Spinal cord (tissue), 10 donors: ENCODE data around the gene CFD. TPM values are rescaled to one million over a fixed set of nuclear protein-coding genes. Genes with fewer than 3 reads are reported as not detected.
A peak's percentile ranks its signal among the peaks of the same experiment; 100 is the strongest.
"Not testable (repeated sequence)": the region's sequence is repeated elsewhere in the genome, so short reads cannot be mapped to it uniquely, and the experiment has no call there.

Source experiments
- DNase-seq, 6 donors: peaks; one replicate each; pipeline versions ENCODE4 v3.0.0 to v3.0.0-alpha.2; 2013 to 2015; ENCODE audit warnings: low spot score in 6 of 6, low read depth in 4 of 6
- H3K27ac ChIP-seq: one replicate; pipeline ENCODE4 v1.5.1; 2013; ENCODE audit warnings: low read depth, low read length, control low read depth
- H3K27me3 ChIP-seq: one replicate; pipeline ENCODE4 v1.6.1; 2013; ENCODE audit warnings: low read length; ENCODE audit not compliant: control insufficient read depth, insufficient read depth
- H3K36me3 ChIP-seq: one replicate; pipeline ENCODE4 v1.6.1; 2013; ENCODE audit warnings: low read length; ENCODE audit not compliant: control insufficient read depth, insufficient read depth
- H3K4me1 ChIP-seq: one replicate; pipeline ENCODE4 v1.6.1; 2013; ENCODE audit warnings: low read length; ENCODE audit not compliant: control insufficient read depth, insufficient read depth
- H3K4me3 ChIP-seq: one replicate; pipeline ENCODE4 v1.5.1; 2013; ENCODE audit warnings: low read depth, low read length, control low read depth
- H3K9me3 ChIP-seq: one replicate; pipeline ENCODE4 v1.6.1; 2013; ENCODE audit warnings: low read length; ENCODE audit not compliant: control insufficient read depth, insufficient read depth
- WGBS: methylation state at CpG from one replicate; pipeline ENCODE4 v1.1.5; 2013; ENCODE audit warnings: missing lambda C conversion rate; ENCODE audit not compliant: insufficient coverage; 5-methylcytosine and 5-hydroxymethylcytosine counted together
- polyA plus RNA-seq, 2 donors: library from polyadenylated mRNA; unstranded; fragments of 120-200 nt; gene quantifications; one replicate each; pipeline ENCODE4 v1.2.1, GENCODE V29; 2013; ENCODE audit not compliant: insufficient read length in 2 of 2
- total RNA-seq, 2 donors: library from RNA; depleted of rRNA in 1 of 2; stranded (reverse); fragments of 120-200 nt in 1 of 2; fragments of >200 nt in 1 of 2; gene quantifications; one replicate each; pipeline versions ENCODE4 v1.2.3 to v1.2.4, GENCODE V29; 2013 to 2014
- donor health status: healthy.

The CFD gene
- total and polyA plus RNA-seq, 4 donors, result 2.8 to 6.5 (median 4.6) TPM

DNA sequence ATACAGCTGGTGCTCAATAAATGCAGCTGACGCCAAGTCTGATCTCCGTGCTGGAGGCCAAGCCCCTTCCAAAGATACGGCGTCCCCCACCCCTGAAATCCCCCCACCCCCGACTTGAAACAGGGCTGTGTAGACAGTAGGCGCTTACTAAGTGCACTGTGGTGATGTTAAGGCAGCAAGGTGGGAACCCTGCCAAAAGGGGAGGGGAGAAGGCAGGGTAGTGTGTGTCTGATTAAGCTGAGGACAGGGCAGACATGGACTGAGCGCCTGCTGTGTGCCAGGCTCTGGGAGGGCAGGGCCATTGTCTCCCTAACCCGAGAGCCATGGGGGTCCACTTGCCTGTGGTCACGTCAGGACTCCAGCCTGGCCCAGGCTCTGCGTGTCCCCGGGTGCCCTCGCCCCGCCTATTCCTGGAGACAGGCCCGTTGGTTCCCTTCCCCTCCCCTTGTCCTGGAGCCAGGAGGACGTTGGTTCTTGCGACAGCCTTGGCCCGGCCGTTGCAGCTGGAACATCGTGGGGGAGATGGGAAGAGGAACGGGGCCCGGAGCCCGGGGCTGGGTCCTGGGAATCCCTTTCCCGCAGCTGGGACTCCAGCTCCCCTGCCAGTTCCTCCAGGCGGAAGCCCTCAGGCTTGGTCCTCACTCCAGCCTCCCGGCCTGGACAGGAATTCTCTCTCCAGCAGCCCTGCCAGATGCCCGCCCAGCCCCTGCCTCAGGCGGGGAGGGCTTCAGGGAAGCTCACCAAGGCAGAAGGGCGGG is 9.1 kb upstream of the CFD start:
- Histone ChIP-seq H3K4me1 (peaks cover 12% of the 10 kb centered on the region), H3K4me3 (no peak overlapping the region), H3K27me3 (peaks cover 29% of the 10 kb centered on the region), H3K27ac (no peak overlapping the region), H3K9me3 (no peaks in the 10 kb centered on the region), H3K36me3 (no peaks in the 10 kb centered on the region)
- peak in 1 of 6 donors; percentile 78 for DNase-seq
- 16% methylated on average over 21 of the region's 28 CpGs for WGBS

DNA sequence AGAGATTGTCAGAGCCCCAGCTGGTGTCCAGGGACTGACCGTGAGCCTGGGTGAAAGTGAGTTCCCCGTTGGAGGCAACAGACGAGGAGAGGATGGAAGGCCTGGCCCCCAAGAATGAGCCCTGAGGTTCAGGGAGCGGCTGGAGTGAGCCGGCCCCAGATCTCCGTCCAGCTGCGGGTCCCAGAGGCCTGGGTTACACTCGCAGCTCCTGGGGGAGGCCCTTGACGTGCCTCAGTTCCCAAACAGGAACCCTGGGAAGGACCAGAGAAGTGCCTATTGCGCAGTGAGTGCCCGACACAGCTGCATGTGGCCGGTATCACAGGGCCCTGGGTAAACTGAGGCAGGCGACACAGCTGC is 8.5 kb upstream of the CFD start:
- DNase-seq, result no peak
- no peak overlapping the region for H3K4me3 ChIP-seq
- H3K27ac ChIP-seq, result no peak overlapping the region
- H3K9me3 ChIP-seq, result no peaks in the 10 kb centered on the region
- peaks cover 29% of the 10 kb centered on the region for H3K27me3 ChIP-seq
- 56% methylated on average over 13 of the region's 13 CpGs for WGBS
- peaks cover 12% of the 10 kb centered on the region for H3K4me1 ChIP-seq
- no peaks in the 10 kb centered on the region for H3K36me3 ChIP-seq

DNA sequence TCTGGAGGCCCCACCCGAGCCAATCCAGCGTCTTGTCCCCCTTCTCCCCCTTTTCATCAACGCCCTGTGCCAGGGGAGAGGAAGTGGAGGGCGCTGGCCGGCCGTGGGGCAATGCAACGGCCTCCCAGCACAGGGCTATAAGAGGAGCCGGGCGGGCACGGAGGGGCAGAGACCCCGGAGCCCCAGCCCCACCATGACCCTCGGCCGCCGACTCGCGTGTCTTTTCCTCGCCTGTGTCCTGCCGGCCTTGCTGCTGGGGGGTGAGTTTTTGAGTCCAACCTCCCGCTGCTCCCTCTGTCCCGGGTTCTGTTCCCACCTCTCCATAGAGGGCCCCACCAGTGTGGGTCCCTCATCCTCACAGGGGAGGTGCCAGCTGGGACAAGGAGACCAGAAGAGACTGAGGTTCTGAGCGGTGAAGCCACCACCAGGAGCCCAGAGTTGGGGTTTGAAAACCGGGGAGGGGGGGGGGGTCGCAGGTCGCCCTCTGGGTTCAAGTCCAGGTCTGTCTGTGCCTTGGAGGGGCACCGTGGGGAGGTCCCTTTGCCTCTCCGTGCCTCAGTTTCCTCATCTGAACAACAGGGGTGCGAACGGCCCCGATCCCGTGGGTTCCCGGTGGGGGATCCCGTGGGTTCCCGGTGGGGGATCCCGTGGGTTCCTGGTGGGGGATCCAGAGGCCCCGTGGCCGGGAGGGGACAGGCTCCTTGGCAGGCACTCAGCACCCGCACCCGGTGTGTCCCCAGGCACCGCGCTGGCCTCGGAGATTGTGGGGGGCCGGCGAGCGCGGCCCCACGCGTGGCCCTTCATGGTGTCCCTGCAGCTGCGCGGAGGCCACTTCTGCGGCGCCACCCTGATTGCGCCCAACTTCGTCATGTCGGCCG is 7.1 kb upstream of the CFD start, which contains the start of gene ELANE:
Gene ELANE (plus strand): TSS at position 168 of the 878 bp plus-strand sequence. CDS start 26 bp downstream, at position 194.
- no peak within 1 kb of the TSS for H3K4me3 ChIP-seq
- no peak for DNase-seq
- peaks cover 12% of the 10 kb centered on the region for H3K4me1 ChIP-seq
- no peak within 1 kb of the TSS for H3K27ac ChIP-seq
- no peaks in the 10 kb centered on the region for H3K9me3 ChIP-seq
- no peaks in the 10 kb centered on the region for H3K36me3 ChIP-seq
- H3K27me3 ChIP-seq, result peaks cover 20% of the 10 kb centered on the region
- WGBS, result 57% methylated on average over 34 of the region's 55 CpGs

DNA sequence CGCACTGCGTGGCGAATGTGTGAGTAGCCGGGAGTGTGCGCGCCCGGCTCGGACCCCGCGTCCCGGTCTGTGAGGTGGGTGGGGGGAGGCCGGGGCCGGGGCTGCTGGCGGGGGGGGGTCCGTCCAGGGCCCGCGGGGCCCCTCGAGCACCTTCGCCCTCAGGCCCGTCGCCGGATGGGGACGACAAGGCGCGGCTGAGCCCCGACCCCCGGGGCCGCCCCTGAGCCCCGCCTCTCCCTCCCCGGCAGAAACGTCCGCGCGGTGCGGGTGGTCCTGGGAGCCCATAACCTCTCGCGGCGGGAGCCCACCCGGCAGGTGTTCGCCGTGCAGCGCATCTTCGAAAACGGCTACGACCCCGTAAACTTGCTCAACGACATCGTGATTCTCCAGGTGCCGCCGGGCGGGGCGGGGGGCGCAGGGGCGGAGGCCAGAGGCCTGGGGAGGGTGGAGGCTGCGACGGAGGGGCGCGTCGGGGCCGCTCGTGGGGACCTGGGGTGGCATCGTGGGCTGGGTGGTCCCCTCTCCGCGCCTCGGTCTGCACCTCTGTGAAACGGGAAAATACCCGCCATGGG is 6.4 kb upstream of the CFD start:
- H3K4me3 ChIP-seq, result no peak overlapping the region
- H3K4me1 ChIP-seq, result peaks cover 8% of the 10 kb centered on the region
- H3K27me3 ChIP-seq, result peaks cover 14% of the 10 kb centered on the region
- no peaks in the 10 kb centered on the region for H3K9me3 ChIP-seq
- WGBS, result 18% methylated on average over 58 of the region's 67 CpGs
- H3K36me3 ChIP-seq, result no peaks in the 10 kb centered on the region
- DNase-seq, result no peak
- no peak overlapping the region for H3K27ac ChIP-seq

DNA sequence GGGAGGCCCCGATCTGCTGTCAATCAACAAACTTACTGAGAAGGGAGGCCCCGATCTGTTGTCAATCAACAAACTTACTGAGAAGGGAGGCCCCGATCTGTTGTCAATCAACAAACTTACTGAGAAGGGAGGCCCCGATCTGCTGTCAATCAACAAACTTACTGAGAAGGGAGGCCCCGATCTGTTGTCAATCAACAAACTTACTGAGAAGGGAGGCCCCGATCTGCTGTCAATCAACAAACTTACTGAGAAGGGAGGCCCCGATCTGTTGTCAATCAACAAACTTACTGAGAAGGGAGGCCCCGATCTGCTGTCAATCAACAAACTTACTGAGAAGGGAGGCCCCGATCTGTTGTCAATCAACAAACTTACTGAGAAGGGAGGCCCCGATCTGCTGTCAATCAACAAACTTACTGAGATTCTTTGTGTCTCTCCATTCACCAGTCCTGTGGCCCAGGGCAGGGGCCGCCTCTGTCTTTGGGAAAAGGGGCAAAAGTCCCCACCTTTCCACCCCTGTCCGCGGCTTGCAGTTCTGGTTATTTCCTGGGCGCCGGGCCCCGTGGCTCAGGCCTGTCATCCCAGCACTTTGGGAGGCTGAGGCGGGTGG is 5.7 kb upstream of the CFD start:
- H3K9me3 ChIP-seq, H3K4me3 ChIP-seq, H3K4me1 ChIP-seq, H3K36me3 ChIP-seq, DNase-seq, H3K27ac ChIP-seq: not testable (repeated sequence)
- H3K27me3 ChIP-seq, result peaks cover 15% of the 10 kb centered on the region
- 100% methylated on average over 1 of the region's 17 CpGs for WGBS

DNA sequence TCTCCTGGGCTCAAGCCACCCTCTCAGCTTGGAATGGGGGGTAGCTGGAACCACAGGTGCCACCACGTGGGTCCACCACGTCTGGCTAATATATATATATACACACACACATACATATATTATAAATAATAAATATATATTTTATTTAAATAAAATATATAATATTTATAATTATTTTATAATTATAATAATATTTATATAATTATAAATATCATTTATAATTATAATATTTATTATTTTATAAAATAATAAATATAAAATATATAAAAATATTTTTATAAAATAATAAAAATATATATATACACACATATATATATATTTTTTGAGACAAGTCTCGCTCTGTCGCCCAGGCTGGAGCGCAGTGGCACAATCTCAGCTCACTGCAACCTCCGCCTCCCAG is 4.9 kb upstream of the CFD start:
- Histone ChIP-seq H3K27me3 (peaks cover 24% of the 10 kb centered on the region), H3K4me3 (no peak overlapping the region), H3K4me1 (peaks cover 10% of the 10 kb centered on the region), H3K36me3 (no peaks in the 10 kb centered on the region), H3K9me3 (no peaks in the 10 kb centered on the region), H3K27ac (no peak overlapping the region)
- DNase-seq, result no peak
- WGBS, result 100% methylated on average over 3 of the region's 6 CpGs

DNA sequence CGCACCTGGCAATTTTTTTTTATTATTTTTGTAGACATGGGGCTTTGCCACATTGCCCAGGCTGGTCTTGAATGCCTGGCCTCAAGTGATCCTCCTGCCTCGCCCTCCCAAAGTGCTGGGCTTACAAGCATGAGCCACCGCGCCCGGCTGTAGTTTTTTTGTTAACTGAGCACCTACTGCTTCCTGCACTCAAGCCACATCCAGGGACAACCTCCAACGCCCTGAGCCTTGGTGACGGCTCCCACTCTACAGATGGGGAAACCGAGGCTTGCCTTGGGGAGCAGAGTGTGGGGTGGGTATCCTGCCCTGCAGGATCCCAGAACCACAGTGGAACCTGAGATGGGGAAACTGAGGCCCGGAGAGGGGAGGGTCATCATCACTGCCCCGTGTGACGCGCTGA is 4.3 kb upstream of the CFD start:
- Histone ChIP-seq H3K27me3 (peaks cover 30% of the 10 kb centered on the region), H3K9me3 (no peaks in the 10 kb centered on the region), H3K27ac (no peak overlapping the region), H3K36me3 (no peaks in the 10 kb centered on the region), H3K4me1 (peaks cover 10% of the 10 kb centered on the region), H3K4me3 (no peak overlapping the region)
- no peak for DNase-seq
- WGBS, result 87% methylated on average over 9 of the region's 12 CpGs

DNA sequence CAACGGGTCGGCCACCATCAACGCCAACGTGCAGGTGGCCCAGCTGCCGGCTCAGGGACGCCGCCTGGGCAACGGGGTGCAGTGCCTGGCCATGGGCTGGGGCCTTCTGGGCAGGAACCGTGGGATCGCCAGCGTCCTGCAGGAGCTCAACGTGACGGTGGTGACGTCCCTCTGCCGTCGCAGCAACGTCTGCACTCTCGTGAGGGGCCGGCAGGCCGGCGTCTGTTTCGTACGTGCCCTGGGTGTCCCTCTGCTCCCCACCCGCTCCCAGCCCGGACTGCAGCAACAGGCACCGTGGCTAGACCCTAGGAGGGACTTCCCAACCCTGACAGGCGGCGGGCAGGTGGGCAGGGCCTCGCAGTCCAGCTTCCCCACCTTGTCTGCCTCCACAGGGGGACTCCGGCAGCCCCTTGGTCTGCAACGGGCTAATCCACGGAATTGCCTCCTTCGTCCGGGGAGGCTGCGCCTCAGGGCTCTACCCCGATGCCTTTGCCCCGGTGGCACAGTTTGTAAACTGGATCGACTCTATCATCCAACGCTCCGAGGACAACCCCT is 3.8 kb upstream of the CFD start:
- peaks cover 6% of the 10 kb centered on the region for H3K4me1 ChIP-seq
- no peak for DNase-seq
- peaks cover 33% of the 10 kb centered on the region for H3K27me3 ChIP-seq
- 73% methylated on average over 40 of the region's 40 CpGs for WGBS
- H3K36me3 ChIP-seq, result no peaks in the 10 kb centered on the region
- no peak overlapping the region for H3K4me3 ChIP-seq
- H3K9me3 ChIP-seq, result no peaks in the 10 kb centered on the region
- H3K27ac ChIP-seq, result no peak overlapping the region

DNA sequence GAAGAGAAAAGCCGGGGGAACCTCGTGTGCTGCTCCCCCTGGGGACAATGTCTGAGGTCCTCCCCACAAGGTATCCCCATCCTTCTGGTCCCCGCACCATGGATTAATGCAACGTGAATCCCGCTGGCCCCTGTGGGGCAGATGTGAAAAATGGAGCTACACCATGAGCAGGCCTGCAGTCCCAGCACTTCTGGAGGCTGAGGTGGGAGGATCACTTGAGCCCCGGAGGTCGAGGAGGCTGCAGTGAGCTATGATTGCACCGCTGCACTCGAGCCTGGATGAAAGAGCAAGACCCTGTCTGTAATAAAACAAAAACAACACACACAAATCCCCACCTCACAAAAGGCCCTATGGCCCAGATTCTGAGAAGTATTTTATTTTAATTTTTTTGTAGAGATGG is 1.2 kb upstream of the CFD start:
- Histone ChIP-seq H3K4me1 (peaks cover 10% of the 10 kb centered on the region), H3K36me3 (no peaks in the 10 kb centered on the region), H3K4me3 (no peak overlapping the region), H3K27me3 (peaks cover 38% of the 10 kb centered on the region), H3K27ac (no peak overlapping the region), H3K9me3 (no peaks in the 10 kb centered on the region)
- WGBS, result 49% methylated on average over 2 of the region's 9 CpGs
- no peak for DNase-seq
